HCT116 (cell line): ENCODE measurements around the gene CCDC91. TPM values are rescaled to one million over a fixed set of nuclear protein-coding genes. Genes with fewer than 3 reads are reported as not detected.

ENCODE experiments used
- ATAC-seq: fragments of 200-7000 bp; cut with Tn5 transposase; 2 replicates; pipeline ENCODE4 v1.9.1; 2020; ENCODE audit warnings: mild to moderate bottlenecking, moderate library complexity
- BruUV-seq: library from RNA; stranded (reverse); fragments of 400-500 nt; replicated peaks from 2 replicates; lab custom pipeline; 2021; lab: Mats Ljungman, UMichigan
- CTCF ChIA-PET: fragments of 300-600 bp; sonication (Branson Sonifier 250); formaldehyde crosslinking; loops from one replicate; lab custom pipeline; 2021; ENCODE audit warnings: antibody characterized with exemption; lab: Charles Lee
- POLR2A ChIA-PET: fragments of 300-600, 350-600 bp; sonication (Branson Sonifier 250); formaldehyde crosslinking; loops from one replicate; lab custom pipeline; 2021; ENCODE audit warnings: antibody characterized with exemption; lab: Charles Lee
- RAD21 ChIA-PET, 2 experiments: fragments of 300-600 bp; sonication (Branson Sonifier 250); formaldehyde crosslinking; loops; one replicate each; lab custom pipeline; 2023; ENCODE audit warnings: low total read pairs in 2 of 2; ENCODE audit not compliant: uncharacterized antibody in 2 of 2, unreplicated experiment in 2 of 2, low non-redundant PET in 1 of 2; lab: Charles Lee
- DNase-seq: peaks from one replicate; pipeline ENCODE4 v3.0.0-alpha.2; 2010; ENCODE audit warnings: low read depth, low spot score
- H2AFZ ChIP-seq: fragments of 200-600 bp; shearing (Covaris generic), sonication (generic); 2 replicates; pipeline ENCODE4 v1.6.1; 2017; ENCODE audit warnings: low read depth, mixed run types, mixed read lengths, antibody characterized with exemption, low read length; ENCODE audit not compliant: poor library complexity, severe bottlenecking
- H3K27ac ChIP-seq: 2 replicates; pipeline ENCODE4 v1.5.1; 2012; ENCODE audit warnings: low read depth, low read length
- H3K27me3 ChIP-seq: fragments of 200-600 bp; sonication (generic); 2 replicates; pipeline ENCODE4 v1.6.1; 2016; ENCODE audit warnings: mixed run types, low read length, mixed read lengths; ENCODE audit not compliant: insufficient read depth
- H3K36me3 ChIP-seq, 2 experiments: fragments of 200-500 bp in 1 of 2; fragments of 200-600 bp in 1 of 2; sonication (Bioruptor generic) in 1 of 2; sonication (generic) in 1 of 2; 2 replicates each; pipeline versions ENCODE4 v1.5.1 to v1.6.1; 2014 to 2016; ENCODE audit warnings: low read length in 2 of 2, inconsistent platforms in 1 of 2, mixed read lengths in 1 of 2, mixed run types in 1 of 2; ENCODE audit not compliant: insufficient read depth in 2 of 2, control insufficient read depth in 1 of 2
- H3K4me1 ChIP-seq, 2 experiments: fragments of 200-600 bp in 1 of 2; sonication (generic) in 1 of 2; 2 replicates each; pipeline versions ENCODE4 v1.5.1 to v1.6.1; 2012 to 2017; ENCODE audit warnings: low read length in 2 of 2, inconsistent platforms in 1 of 2, mild to moderate bottlenecking in 1 of 2, mixed read lengths in 1 of 2, mixed run types in 1 of 2, moderate library complexity in 1 of 2; ENCODE audit not compliant: insufficient read depth in 2 of 2, control insufficient read depth in 1 of 2
- H3K4me2 ChIP-seq: fragments of 200-600 bp; sonication (generic); 2 replicates; pipeline ENCODE4 v1.6.1; 2017; ENCODE audit warnings: mixed run types, low read length, mixed read lengths
- H3K4me3 ChIP-seq, 2 experiments: fragments of 200-600 bp in 1 of 2; sonication (generic) in 1 of 2; replicated peaks in 1 of 2; 2 replicates each; pipeline ENCODE4 v1.5.1; 2011 to 2016; ENCODE audit warnings: low read length in 2 of 2, control low read depth in 1 of 2, low read depth in 1 of 2, mild to moderate bottlenecking in 1 of 2, mixed read lengths in 1 of 2, mixed run types in 1 of 2
- H3K79me2 ChIP-seq: fragments of 200-600 bp; sonication (generic); 2 replicates; pipeline ENCODE4 v1.6.1; 2017; ENCODE audit warnings: mild to moderate bottlenecking, mixed run types, low read length, moderate library complexity, mixed read lengths; ENCODE audit not compliant: insufficient read depth
- H3K9ac ChIP-seq: fragments of 200-600 bp; sonication (generic); 2 replicates; pipeline ENCODE4 v1.6.1; 2016; ENCODE audit warnings: low read length, mixed read lengths
- H3K9me2 ChIP-seq: fragments of 200-600 bp; sonication (generic), shearing (Covaris generic); 2 replicates; pipeline ENCODE4 v1.6.1; 2017; ENCODE audit warnings: mixed run types, mild to moderate bottlenecking, moderate library complexity; ENCODE audit not compliant: insufficient read depth
- H3K9me3 ChIP-seq, 2 experiments: fragments of 200-500 bp in 1 of 2; fragments of 200-600 bp in 1 of 2; sonication (Bioruptor generic) in 1 of 2; sonication (generic) in 1 of 2; 2 replicates each; pipeline ENCODE4 v1.6.1; 2014 to 2017; ENCODE audit warnings: low read length in 2 of 2, mixed read lengths in 2 of 2, inconsistent platforms in 1 of 2, low read depth in 1 of 2, mild to moderate bottlenecking in 1 of 2, mixed run types in 1 of 2, moderate library complexity in 1 of 2; ENCODE audit not compliant: control insufficient read depth in 1 of 2, insufficient read depth in 1 of 2
- H4K20me1 ChIP-seq: fragments of 200-600 bp; sonication (generic), shearing (Covaris generic); 2 replicates; pipeline ENCODE4 v1.6.1; 2017; ENCODE audit warnings: mixed run types, mild to moderate bottlenecking, moderate library complexity; ENCODE audit not compliant: insufficient read depth
- ATF3 ChIP-seq: IDR thresholded peaks from 2 replicates; pipeline ENCODE4 v1.6.1; 2012
- CBX3 ChIP-seq: IDR thresholded peaks from 2 replicates; pipeline ENCODE4 v1.6.1; 2012; ENCODE audit warnings: low read depth
- CTCF ChIP-seq, 3 experiments: fragments of 200-600 bp in 1 of 3; sonication (generic) in 1 of 3; IDR thresholded peaks in 2 of 3; conservative IDR thresholded peaks in 1 of 3; 2 replicates each; pipeline ENCODE4 v1.5.1; 2012 to 2017; ENCODE audit warnings: low read depth in 2 of 3, low read length in 2 of 3, antibody characterized with exemption in 1 of 3, borderline replicate concordance in 1 of 3, control low read depth in 1 of 3, mild to moderate bottlenecking in 1 of 3, mixed read lengths in 1 of 3, mixed run types in 1 of 3, moderate library complexity in 1 of 3; ENCODE audit not compliant: insufficient read depth in 1 of 3
- ELF1 ChIP-seq: IDR thresholded peaks from 2 replicates; pipeline ENCODE4 v1.6.1; 2012; ENCODE audit warnings: low read depth, borderline replicate concordance
- MAX ChIP-seq: IDR thresholded peaks from 2 replicates; pipeline ENCODE4 v1.6.1; 2012
- POLR2A ChIP-seq: IDR thresholded peaks from 2 replicates; pipeline ENCODE4 v1.7.0; 2011; ENCODE audit warnings: borderline replicate concordance; ENCODE audit not compliant: insufficient read depth, insufficient read length; ENCODE audit errors: extremely low read depth
- POLR2AphosphoS5 ChIP-seq: IDR thresholded peaks from 2 replicates; pipeline ENCODE4 v1.6.1; 2011; ENCODE audit warnings: mild to moderate bottlenecking, low read depth, low read length, moderate library complexity
- RAD21 ChIP-seq: IDR thresholded peaks from 2 replicates; pipeline ENCODE4 v1.6.1; 2012; ENCODE audit warnings: low read depth, mild to moderate bottlenecking
- SIN3A ChIP-seq: IDR thresholded peaks from 2 replicates; pipeline ENCODE4 v1.6.1; 2012; ENCODE audit warnings: low read depth
- YY1 ChIP-seq: IDR thresholded peaks from 2 replicates; pipeline ENCODE4 v1.6.1; 2011; ENCODE audit warnings: low read length, low read depth, moderate library complexity, mild to moderate bottlenecking; ENCODE audit not compliant: insufficient replicate concordance; ENCODE audit errors: extremely low read depth
- intact Hi-C: fragments of 100-400 bp; cut with micrococcal nuclease; formaldehyde crosslinking; loops from 2 replicates; pipeline ENCODE4 v1.10.0; 2022
- total RNA-seq: library from RNA; stranded (reverse); gene quantifications from one replicate; pipeline ENCODE4 v1.2.1, GENCODE V29; 2021; ENCODE audit not compliant: unreplicated experiment

CCDC91 gene
- total RNA-seq, 1 experiment from 2014 or later: 18.1 TPM

- intact Hi-C loops: no loop called here
- 0 out of 2 replicates have a peak, but pooled peaks cover 4% of the 10 kb centered on the region for H4K20me1 ChIP-seq
- no peaks in the 10 kb centered on the region for H3K9me3 ChIP-seq
- DNase-seq (no peak), ATAC-seq (no peak)
- ChIA-PET CTCF (no interaction called here), RAD21 (no interaction called here), POLR2A (no interaction called here)
- no peak overlapping the region for H3K4me2 ChIP-seq
- no peaks in the 10 kb centered on the region for H3K79me2 ChIP-seq
- no peaks in the 10 kb centered on the region for H3K4me1 ChIP-seq
- no peak overlapping the region for H3K4me3 ChIP-seq
- no peak overlapping the region for H2AFZ ChIP-seq
- H3K27ac ChIP-seq: no peak overlapping the region
- no peaks in the 10 kb centered on the region for H3K9me2 ChIP-seq
- H3K36me3 ChIP-seq: no peaks in the 10 kb centered on the region
- H3K27me3 ChIP-seq: no peaks in the 10 kb centered on the region
- TF ChIP-seq MAX (no peak), CTCF (IDR thresholded peaks at IDR 0.05 in 2 of 3, conservative IDR thresholded peaks at IDR 0.05 in 1 of 3; ENCODE audit: borderline replicate concordance in 1 of 3, insufficient read depth in 1 of 3, low read depth in 2 of 3, low read length in 2 of 3) (no peak), SIN3A (no peak), POLR2A (no peak), RAD21 (no peak), ATF3 (no peak), YY1 (no peak), POLR2AphosphoS5 (no peak), ELF1 (no peak), CBX3 (no peak)
- BruUV-seq: no TSS peak
- H3K9ac ChIP-seq: no peak overlapping the region
Observed at GRCh38 chr12:28258998-28259397, 68.7 kb downstream of the CCDC91 start.
